ENCODE results near the gene PKD1L1. TPM values are rescaled to one million over a fixed set of nuclear protein-coding genes. Genes with fewer than 3 reads are reported as not detected.

PKD1L1 gene
- total RNA-seq, 3 donors from 2014 or later (not counting 1 experiment from before 2014, with no cell fraction given), result 0.33 to 0.48 (median 0.38) TPM

- ATAC-seq (no peak), DNase-seq (no peak)
- Mint-ChIP-seq H3K36me3 (no peaks in the 10 kb centered on the region), H3K4me3 (no peak overlapping the region), H3K27me3 (ENCODE audit: low read depth in 2 of 2) (peaks cover 14 to 15% of the 10 kb centered on the region in 2 donors), H3K4me1 (peaks cover 6% of the 10 kb centered on the region in 2 donors), H3K9me3 (no peaks in the 10 kb centered on the region), H3K27ac (no peak overlapping the region)
- H3K4me1 ChIP-seq (ENCODE audit: control insufficient read depth, insufficient read depth, low read length), result no peaks in the 10 kb centered on the region
- H3K4me3 ChIP-seq (ENCODE audit: low read length), result no peak overlapping the region
- WGBS (ENCODE audit: insufficient coverage), result 87% methylated on average over 6 of the region's 6 CpGs
- H3K27ac ChIP-seq (ENCODE audit: low read length), result no peak overlapping the region
- H3K36me3 ChIP-seq (ENCODE audit: control insufficient read depth, insufficient read depth, low read length), result no peaks in the 10 kb centered on the region
- intact Hi-C loops (cut with micrococcal nuclease), result no loop called here
- H3K9me3 ChIP-seq (ENCODE audit: control insufficient read depth, insufficient read depth, low read length), result no peaks in the 10 kb centered on the region
- no peaks in the 10 kb centered on the region for H3K27me3 ChIP-seq (ENCODE audit: control insufficient read depth, insufficient read depth, low read length)
- no peak for TF ChIP-seq CTCF (IDR thresholded peaks at IDR 0.05)
Observed at GRCh38 chr7:47747160-47747559, 201.1 kb downstream of the PKD1L1 start.

- 71% methylated on average over 4 of the region's 4 CpGs for WGBS (ENCODE audit: insufficient coverage)
- Histone ChIP-seq H3K36me3 (ENCODE audit: control insufficient read depth, insufficient read depth, low read length) (no peaks in the 10 kb centered on the region), H3K4me1 (ENCODE audit: control insufficient read depth, insufficient read depth, low read length) (no peaks in the 10 kb centered on the region), H3K27me3 (ENCODE audit: control insufficient read depth, insufficient read depth, low read length) (no peaks in the 10 kb centered on the region), H3K27ac (ENCODE audit: low read length) (no peak overlapping the region), H3K9me3 (ENCODE audit: control insufficient read depth, insufficient read depth, low read length) (no peaks in the 10 kb centered on the region), H3K4me3 (ENCODE audit: low read length) (no peak overlapping the region)
- H3K27me3 Mint-ChIP-seq (ENCODE audit: low read depth in 2 of 2), result peaks cover 13 to 18% of the 10 kb centered on the region in 2 donors
- intact Hi-C loops (cut with micrococcal nuclease), result no loop called here
- no peak overlapping the region for H3K4me3 Mint-ChIP-seq
- no peaks in the 10 kb centered on the region for H3K36me3 Mint-ChIP-seq
- H3K4me1 Mint-ChIP-seq, result peaks cover 6% of the 10 kb centered on the region in 2 donors
- TF ChIP-seq CTCF (IDR thresholded peaks at IDR 0.05), result no peak
- ATAC-seq (no peak), DNase-seq (no peak)
- no peaks in the 10 kb centered on the region for H3K9me3 Mint-ChIP-seq
- H3K27ac Mint-ChIP-seq, result no peak overlapping the region
Observed at GRCh38 chr7:47746468-47746867, 201.8 kb downstream of the PKD1L1 start.

- Histone ChIP-seq H3K27ac (ENCODE audit: low read length) (no peak overlapping the region), H3K4me1 (ENCODE audit: control insufficient read depth, insufficient read depth, low read length) (no peaks in the 10 kb centered on the region), H3K27me3 (ENCODE audit: control insufficient read depth, insufficient read depth, low read length) (no peaks in the 10 kb centered on the region), H3K4me3 (ENCODE audit: low read length) (no peak overlapping the region), H3K9me3 (ENCODE audit: control insufficient read depth, insufficient read depth, low read length) (no peaks in the 10 kb centered on the region), H3K36me3 (ENCODE audit: control insufficient read depth, insufficient read depth, low read length) (no peaks in the 10 kb centered on the region)
- 93% methylated on average over 7 of the region's 8 CpGs for WGBS (ENCODE audit: insufficient coverage)
- Mint-ChIP-seq H3K9me3 (no peaks in the 10 kb centered on the region), H3K27me3 (ENCODE audit: low read depth in 2 of 2) (peaks cover 9 to 18% of the 10 kb centered on the region in 2 donors), H3K27ac (no peak overlapping the region), H3K4me1 (no peaks in the 10 kb centered on the region), H3K36me3 (no peaks in the 10 kb centered on the region), H3K4me3 (no peak overlapping the region)
- ATAC-seq (no peak), DNase-seq (no peak)
- TF ChIP-seq CTCF (IDR thresholded peaks at IDR 0.05), result no peak
- intact Hi-C loops (cut with micrococcal nuclease), result no loop called here
Observed at GRCh38 chr7:47744883-47745282, 203.4 kb downstream of the PKD1L1 start.

GRCh38 chr7:47743965-47744591 is 204.2 kb downstream of the PKD1L1 start:
- Mint-ChIP-seq H3K4me3 (no peak overlapping the region), H3K4me1 (peaks cover 2 to 3% of the 10 kb centered on the region in 2 donors), H3K36me3 (no peaks in the 10 kb centered on the region), H3K9me3 (no peaks in the 10 kb centered on the region), H3K27ac (no peak overlapping the region), H3K27me3 (ENCODE audit: low read depth in 2 of 2) (peaks cover 17 to 18% of the 10 kb centered on the region in 2 donors)
- Histone ChIP-seq H3K4me1 (ENCODE audit: control insufficient read depth, insufficient read depth, low read length) (no peaks in the 10 kb centered on the region), H3K9me3 (ENCODE audit: control insufficient read depth, insufficient read depth, low read length) (no peaks in the 10 kb centered on the region), H3K27me3 (ENCODE audit: control insufficient read depth, insufficient read depth, low read length) (no peaks in the 10 kb centered on the region), H3K4me3 (ENCODE audit: low read length) (no peak overlapping the region), H3K27ac (ENCODE audit: low read length) (no peak overlapping the region), H3K36me3 (ENCODE audit: control insufficient read depth, insufficient read depth, low read length) (no peaks in the 10 kb centered on the region)
- DNase-seq, result no peak
- no peak for TF ChIP-seq CTCF (IDR thresholded peaks at IDR 0.05)
- no peak for ATAC-seq
- intact Hi-C loops (cut with micrococcal nuclease), result no loop called here
- WGBS (ENCODE audit: insufficient coverage), result 58% methylated on average over 25 of the region's 25 CpGs
